Activated CD8-positive, alpha-beta memory T cell treated with anti-CD3 and anti-CD28 coated beads for 48 hours (primary cell): ENCODE results near the gene OCIAD2.
"Not testable (repeated sequence)": the region's sequence is repeated elsewhere in the genome, so short reads cannot be mapped to it uniquely, and the experiment has no call there.

Experiments
- DNase-seq, 3 experiments: peaks; one replicate each; pipeline ENCODE4 v3.0.0-alpha.2; 2020; ENCODE audit warnings: low read depth in 2 of 3, low spot score in 2 of 3

Gene OCIAD2

GRCh38 chr4:48907706-48908477 is 1.3 kb upstream of the OCIAD2 start:
- DNase-seq: no peak

- DNase-seq: no peak
Observed at GRCh38 chr4:48905363-48906015, 1.1 kb downstream of the OCIAD2 start.

GRCh38 chr4:48904541-48905142 is 1.9 kb downstream of the OCIAD2 start:
- no peak for DNase-seq

GRCh38 chr4:48904101-48904500 is 2.5 kb downstream of the OCIAD2 start:
- no peak for DNase-seq

- DNase-seq: no peak
Observed at GRCh38 chr4:48902266-48902665, 4.3 kb downstream of the OCIAD2 start.

GRCh38 chr4:48901196-48901595 is 5.4 kb downstream of the OCIAD2 start:
- no peak for DNase-seq

- no peak for DNase-seq
Observed at GRCh38 chr4:48899950-48900349, 6.6 kb downstream of the OCIAD2 start.

- no peak for DNase-seq
Observed at GRCh38 chr4:48899432-48899749, 7.2 kb downstream of the OCIAD2 start.

GRCh38 chr4:48898733-48899431 is 7.7 kb downstream of the OCIAD2 start:
- no peak for DNase-seq

- no peak for DNase-seq
Observed at GRCh38 chr4:48896845-48897244, 9.7 kb downstream of the OCIAD2 start.

- DNase-seq: no peak
Observed at GRCh38 chr4:48891028-48891619, 15.4 kb downstream of the OCIAD2 start.

GRCh38 chr4:48889750-48890149 is 16.8 kb downstream of the OCIAD2 start:
- not testable (repeated sequence) for DNase-seq

- DNase-seq: not testable (repeated sequence)
Observed at GRCh38 chr4:48881646-48882045, 24.9 kb downstream of the OCIAD2 start.

- no peak for DNase-seq
Observed at GRCh38 chr4:48879561-48880442, 26.8 kb downstream of the OCIAD2 start.

- DNase-seq: no peak
Observed at GRCh38 chr4:48877827-48878535, 28.6 kb downstream of the OCIAD2 start.

GRCh38 chr4:48864696-48865095 is 41.9 kb downstream of the OCIAD2 start:
- not testable (repeated sequence) for DNase-seq

GRCh38 chr4:48863728-48864127 is 42.8 kb downstream of the OCIAD2 start:
- no peak for DNase-seq

- DNase-seq: no peak
Observed at GRCh38 chr4:48862661-48863060, 43.9 kb downstream of the OCIAD2 start.

- DNase-seq: no peak
Observed at GRCh38 chr4:48862038-48862437, 44.5 kb downstream of the OCIAD2 start.

- DNase-seq: no peak
Observed at GRCh38 chr4:48858130-48858529, 48.4 kb downstream of the OCIAD2 start.
